Fibroblast of lung (primary cell): ENCODE data around the gene PDZK1IP1.

Experiments used
- CTCF ChIP-seq, 2 donors: IDR thresholded peaks in 1 of 2; conservative IDR thresholded peaks in 1 of 2; 1 replicate in 1 of 2; 2 replicates in 1 of 2; pipeline ENCODE4 v1.5.1; 2011 to 2012; ENCODE audit warnings: low read length in 2 of 2, control low read depth in 1 of 2, inconsistent platforms in 1 of 2, low read depth in 1 of 2, mild to moderate bottlenecking in 1 of 2
- EZH2 ChIP-seq: IDR thresholded peaks from 2 replicates; pipeline ENCODE4 v1.5.1; 2012; ENCODE audit warnings: low read length, control low read depth, mild to moderate bottlenecking; ENCODE audit errors: missing control alignments

- TF ChIP-seq CTCF (conservative IDR thresholded peaks at IDR 0.05 in 1 of 2, IDR thresholded peaks at IDR 0.05 in 1 of 2; ENCODE audit: low read depth in 1 of 2, low read length in 2 of 2) (no peak), EZH2 (no peak)
Measured at GRCh38 chr1:47216278-47217059, 26.6 kb upstream of the PDZK1IP1 start.
